ENCODE measurements around the gene SNX24.
"Not testable (repeated sequence)": the region's sequence is repeated elsewhere in the genome, so short reads cannot be mapped to it uniquely, and the experiment has no call there.

- TF ChIP-seq EZH2 (IDR thresholded peaks at IDR 0.05; ENCODE audit: low read depth); CTCF (conservative IDR thresholded peaks at IDR 0.05): not testable (repeated sequence)
Measured at GRCh38 chr5:122857538-122857937, 12.1 kb downstream of the SNX24 start.

Data from PC-9 (cell line).